MCF 10A (cell line): ENCODE data around the gene TDRD12. TPM values are rescaled to one million over a fixed set of nuclear protein-coding genes. Genes with fewer than 3 reads are reported as not detected.

Experiments
- BruUV-seq: library from RNA; stranded (reverse); fragments of 400-500 nt; replicated peaks from 2 replicates; lab custom pipeline; 2021; lab: Mats Ljungman, UMichigan
- CTCF ChIA-PET: fragments of 300-600 bp; sonication (Branson Sonifier 250); formaldehyde crosslinking; extraction: SDS; loops from one replicate; lab custom pipeline; 2021; ENCODE audit warnings: antibody characterized with exemption, inconsistent platforms; lab: Yijun Ruan, JAX
- POLR2A ChIA-PET: fragments of 300-600, 350-650 bp; sonication (Branson Sonifier 250); formaldehyde crosslinking; extraction: SDS; loops from one replicate; lab custom pipeline; 2020; ENCODE audit warnings: antibody characterized with exemption, inconsistent platforms; lab: Yijun Ruan, JAX
- DNase-seq: peaks from one replicate; pipeline ENCODE4 v3.0.0-alpha.2; 2018; ENCODE audit not compliant: unreplicated experiment
- H3K27ac Mint-ChIP-seq: one replicate; pipeline ENCODE4 v1.8.0; 2022; ENCODE audit warnings: mild to moderate bottlenecking, low read depth, mixed read lengths; ENCODE audit not compliant: unreplicated experiment
- H3K27me3 Mint-ChIP-seq: one replicate; pipeline ENCODE4 v1.8.0; 2022; ENCODE audit warnings: mixed read lengths; ENCODE audit not compliant: insufficient read depth, unreplicated experiment
- H3K36me3 Mint-ChIP-seq: one replicate; pipeline ENCODE4 v1.8.0; 2022; ENCODE audit warnings: mild to moderate bottlenecking, moderate library complexity, mixed read lengths; ENCODE audit not compliant: insufficient read depth, unreplicated experiment
- H3K4me1 Mint-ChIP-seq: one replicate; pipeline ENCODE4 v1.8.0; 2022; ENCODE audit warnings: mixed read lengths; ENCODE audit not compliant: insufficient read depth, unreplicated experiment
- H3K4me3 Mint-ChIP-seq: one replicate; pipeline ENCODE4 v1.8.0; 2022; ENCODE audit warnings: mild to moderate bottlenecking, moderate library complexity, mixed read lengths; ENCODE audit not compliant: unreplicated experiment
- H3K9me3 Mint-ChIP-seq: one replicate; pipeline ENCODE4 v1.8.0; 2022; ENCODE audit warnings: mixed read lengths; ENCODE audit not compliant: unreplicated experiment
- intact Hi-C: fragments of 100-400 bp; cut with micrococcal nuclease; formaldehyde crosslinking; loops from 2 replicates; pipeline ENCODE4 v1.14.1; 2022
- total RNA-seq: library from RNA; stranded (reverse); gene quantifications from 2 replicates; pipeline ENCODE4 v1.2.3, GENCODE V29; 2022
- TF ChIP-seq, protein P1 (sequence below): fragments of 200-600 bp; IDR thresholded peaks from one replicate; pipeline ENCODE4 v1.8.0; 2022; ENCODE audit warnings: antibody characterized with exemption, mild to moderate bottlenecking; ENCODE audit not compliant: unreplicated experiment

TDRD12 gene
- total RNA-seq, 1 experiment from 2014 or later, result 0.14 TPM

DNA sequence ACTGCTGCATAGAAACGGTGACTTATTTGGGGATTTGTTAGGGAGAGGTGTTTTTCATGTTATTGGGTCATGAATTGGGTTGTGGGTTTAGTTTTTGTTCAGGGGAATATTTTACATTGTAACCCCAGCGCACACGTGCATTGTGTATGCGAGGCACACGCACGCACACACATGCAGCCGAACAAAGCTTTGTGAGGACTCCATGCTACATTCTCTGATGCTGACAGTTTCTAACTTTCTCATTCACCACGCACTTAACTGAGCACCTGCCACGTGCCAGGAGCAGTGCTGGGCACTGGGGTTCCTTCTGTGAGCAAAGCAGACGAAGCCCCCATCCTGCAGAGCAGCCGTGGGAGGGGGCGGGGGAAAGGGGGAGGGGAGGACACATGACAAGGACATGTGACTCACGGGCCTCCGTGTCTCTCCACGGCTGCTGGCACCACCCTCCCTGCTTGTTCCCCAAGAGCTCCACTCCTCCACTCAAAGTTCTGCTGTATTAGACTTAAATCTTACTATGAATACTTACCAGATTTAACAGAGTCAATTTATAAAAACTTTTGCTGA lies 94.4 kb downstream of the TDRD12 start:
- no peaks in the 10 kb centered on the region for H3K36me3 Mint-ChIP-seq
- no peaks in the 10 kb centered on the region for H3K27me3 Mint-ChIP-seq
- no TSS peak for BruUV-seq
- no peak overlapping the region for H3K4me3 Mint-ChIP-seq
- TF ChIP-seq, protein P1, sequence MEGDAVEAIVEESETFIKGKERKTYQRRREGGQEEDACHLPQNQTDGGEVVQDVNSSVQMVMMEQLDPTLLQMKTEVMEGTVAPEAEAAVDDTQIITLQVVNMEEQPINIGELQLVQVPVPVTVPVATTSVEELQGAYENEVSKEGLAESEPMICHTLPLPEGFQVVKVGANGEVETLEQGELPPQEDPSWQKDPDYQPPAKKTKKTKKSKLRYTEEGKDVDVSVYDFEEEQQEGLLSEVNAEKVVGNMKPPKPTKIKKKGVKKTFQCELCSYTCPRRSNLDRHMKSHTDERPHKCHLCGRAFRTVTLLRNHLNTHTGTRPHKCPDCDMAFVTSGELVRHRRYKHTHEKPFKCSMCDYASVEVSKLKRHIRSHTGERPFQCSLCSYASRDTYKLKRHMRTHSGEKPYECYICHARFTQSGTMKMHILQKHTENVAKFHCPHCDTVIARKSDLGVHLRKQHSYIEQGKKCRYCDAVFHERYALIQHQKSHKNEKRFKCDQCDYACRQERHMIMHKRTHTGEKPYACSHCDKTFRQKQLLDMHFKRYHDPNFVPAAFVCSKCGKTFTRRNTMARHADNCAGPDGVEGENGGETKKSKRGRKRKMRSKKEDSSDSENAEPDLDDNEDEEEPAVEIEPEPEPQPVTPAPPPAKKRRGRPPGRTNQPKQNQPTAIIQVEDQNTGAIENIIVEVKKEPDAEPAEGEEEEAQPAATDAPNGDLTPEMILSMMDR, result no peak
- H3K27ac Mint-ChIP-seq, result no peak overlapping the region
- no peak for DNase-seq
- ChIA-PET POLR2A (no interaction called here), CTCF (interaction anchor here (0.6 to 0.7 kb wide), 2 partner anchors 48 to 904 kb away, joined by 3 to 5 read pairs; no protein-coding TSS in a partner anchor)
- intact Hi-C loops, result no loop called here
- H3K4me1 Mint-ChIP-seq, result peaks cover 7% of the 10 kb centered on the region
- H3K9me3 Mint-ChIP-seq, result no peaks in the 10 kb centered on the region

DNA sequence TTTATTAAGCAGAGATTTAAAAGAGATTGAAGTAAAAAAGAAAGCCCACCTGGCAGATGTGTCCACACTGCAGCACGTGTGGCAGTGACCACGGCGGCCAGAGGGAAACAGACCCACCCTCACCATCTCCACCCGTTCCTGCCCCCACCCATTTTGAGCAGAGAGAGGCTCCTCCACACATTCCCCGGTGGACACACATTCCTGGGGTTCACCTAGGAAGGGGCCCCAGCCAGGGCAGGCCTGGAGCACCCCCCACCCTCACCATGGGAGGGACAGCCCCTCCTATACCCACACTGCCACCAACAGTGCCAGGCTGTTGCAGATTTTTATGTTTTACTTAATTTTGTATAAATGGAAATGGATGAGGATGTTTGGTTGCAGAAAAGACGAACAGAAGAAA lies 95.1 kb downstream of the TDRD12 start:
- intact Hi-C loops, result no loop called here
- Mint-ChIP-seq H3K27me3 (peaks cover 4% of the 10 kb centered on the region), H3K36me3 (no peaks in the 10 kb centered on the region), H3K4me1 (peaks cover under 1% of the 10 kb centered on the region), H3K9me3 (no peaks in the 10 kb centered on the region), H3K4me3 (no peak overlapping the region), H3K27ac (no peak overlapping the region)
- ChIA-PET CTCF (interaction anchor here (0.6 kb wide), 1 partner anchor 1717 kb away, joined by 3 read pairs; no protein-coding TSS in a partner anchor), POLR2A (no interaction called here)
- TF ChIP-seq, protein P1, result no peak
- no peak for DNase-seq
- no TSS peak for BruUV-seq

DNA sequence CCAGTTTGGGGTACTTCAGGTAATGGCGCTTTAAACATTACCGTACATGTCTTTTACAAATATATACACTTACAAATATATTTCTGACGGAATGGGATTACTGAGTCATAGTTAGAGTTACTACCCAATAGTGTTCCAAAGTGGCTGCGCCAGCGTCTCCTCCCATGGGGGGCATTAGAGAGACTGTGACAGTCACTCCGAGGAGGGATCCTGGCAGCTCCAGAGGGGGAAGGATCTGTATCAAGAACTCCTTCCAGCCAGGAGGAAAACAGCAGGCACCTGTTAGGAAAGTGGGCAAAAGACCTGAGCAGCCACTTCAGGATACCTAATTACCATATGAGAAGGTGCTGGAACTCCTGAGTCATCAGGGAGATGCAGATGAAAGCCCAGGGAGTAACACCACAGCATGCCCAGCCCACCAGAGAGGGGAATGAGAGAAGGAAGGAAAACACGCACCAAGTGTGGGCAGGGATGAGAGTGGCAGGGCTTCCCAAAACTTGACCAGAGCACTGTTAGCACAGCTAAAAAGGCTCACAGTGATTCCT lies 97.1 kb downstream of the TDRD12 start:
- CTCF ChIA-PET, result interaction anchor here (0.6 kb wide), 1 partner anchor 160 kb away, joined by 3 read pairs; no protein-coding TSS in a partner anchor
- H3K4me3 Mint-ChIP-seq, result no peak overlapping the region

More for the DNA sequence above, 97.1 kb downstream of the TDRD12 start:
- POLR2A ChIA-PET, result no interaction called here
- no peak for DNase-seq
- H3K27ac Mint-ChIP-seq, result no peak overlapping the region
- no peaks in the 10 kb centered on the region for H3K9me3 Mint-ChIP-seq
- H3K4me1 Mint-ChIP-seq, result no peaks in the 10 kb centered on the region
- BruUV-seq, result no TSS peak
- H3K36me3 Mint-ChIP-seq, result no peaks in the 10 kb centered on the region
- H3K27me3 Mint-ChIP-seq, result peaks cover 9% of the 10 kb centered on the region
- intact Hi-C loops, result no loop called here
- TF ChIP-seq, protein P1, result no peak
